Endometrial microvascular endothelial cells (primary cell): ENCODE results near the gene RAPGEF5. TPM values are rescaled to one million over a fixed set of nuclear protein-coding genes. Genes with fewer than 3 reads are reported as not detected.

ENCODE experiments used
- in situ Hi-C: cut with HindIII; loops from 2 replicates; pipeline ENCODE4 v1.10.0; 2017; ENCODE audit warnings: low sequenced_read_pairs, low pct_unique_long_range_greater_than_20kb; ENCODE audit errors: inconsistent ontology term
- total RNA-seq: library from RNA; depleted of rRNA; stranded (reverse); fragments of >200 nt; gene quantifications from one replicate; pipeline ENCODE4 v1.2.3, GENCODE V29; 2015; ENCODE audit errors: inconsistent ontology term

The RAPGEF5 gene
- total RNA-seq, 1 donor from 2014 or later = 104 TPM

- in situ Hi-C loops = loop anchor here (10.0 kb wide), 1 partner anchor 244 kb away; no protein-coding TSS in a partner anchor
These were observed 146.0 kb downstream of the RAPGEF5 start for GRCh38 chr7:22210967-22211366.

GRCh38 chr7:22210355-22210754 lies 146.6 kb downstream of the RAPGEF5 start:
- in situ Hi-C loops = loop anchor here (10.0 kb wide), 1 partner anchor 244 kb away; no protein-coding TSS in a partner anchor

GRCh38 chr7:22208799-22209198 lies 148.2 kb downstream of the RAPGEF5 start:
- in situ Hi-C loops = no loop called here

GRCh38 chr7:22207724-22208225 lies 149.2 kb downstream of the RAPGEF5 start:
- in situ Hi-C loops = no loop called here

GRCh38 chr7:22205631-22206030 lies 151.3 kb downstream of the RAPGEF5 start:
- in situ Hi-C loops = no loop called here

- in situ Hi-C loops = no loop called here
These were observed 152.6 kb downstream of the RAPGEF5 start for GRCh38 chr7:22204312-22204711.

GRCh38 chr7:22202141-22202540 lies 154.8 kb downstream of the RAPGEF5 start:
- in situ Hi-C loops = no loop called here

- in situ Hi-C loops = no loop called here
These were observed 155.6 kb downstream of the RAPGEF5 start for GRCh38 chr7:22201186-22201880.

- in situ Hi-C loops = no loop called here
These were observed 156.2 kb downstream of the RAPGEF5 start for GRCh38 chr7:22200777-22201176.

- in situ Hi-C loops = no loop called here
These were observed 156.7 kb downstream of the RAPGEF5 start for GRCh38 chr7:22200238-22200637.

GRCh38 chr7:22197376-22197775 lies 159.6 kb downstream of the RAPGEF5 start:
- in situ Hi-C loops = no loop called here

- in situ Hi-C loops = no loop called here
These were observed 160.5 kb downstream of the RAPGEF5 start for GRCh38 chr7:22196429-22196828.

- in situ Hi-C loops = no loop called here
These were observed 161.4 kb downstream of the RAPGEF5 start for GRCh38 chr7:22195397-22196172.

- in situ Hi-C loops = no loop called here
These were observed 162.2 kb downstream of the RAPGEF5 start for GRCh38 chr7:22194658-22195273.

GRCh38 chr7:22193450-22193983 lies 163.4 kb downstream of the RAPGEF5 start:
- in situ Hi-C loops = no loop called here

- in situ Hi-C loops = no loop called here
These were observed 164.2 kb downstream of the RAPGEF5 start for GRCh38 chr7:22192801-22193200.

GRCh38 chr7:22190736-22191135 lies 166.2 kb downstream of the RAPGEF5 start:
- in situ Hi-C loops = no loop called here

- in situ Hi-C loops = no loop called here
These were observed 167.2 kb downstream of the RAPGEF5 start for GRCh38 chr7:22189741-22190140.

- in situ Hi-C loops = no loop called here
These were observed 167.7 kb downstream of the RAPGEF5 start for GRCh38 chr7:22189230-22189629.
